SK-N-MC (cell line): ENCODE data around the gene SPATA3.

ENCODE experiments used
- EZH2 ChIP-seq: fragments of 200-600 bp; sonication (generic); IDR thresholded peaks from one replicate; pipeline ENCODE4 v1.6.1; 2017; ENCODE audit warnings: antibody characterized with exemption
- FOXP2 ChIP-seq: optimal IDR thresholded peaks from 2 replicates; pipeline ENCODE3; 2011; ENCODE audit warnings: mild to moderate bottlenecking, moderate library complexity; ENCODE audit not compliant: insufficient read depth; ENCODE audit errors: extremely low read length, control extremely low read depth
- POLR2AphosphoS5 ChIP-seq: IDR thresholded peaks from 2 replicates; pipeline ENCODE4 v1.6.1; 2012; ENCODE audit warnings: mild to moderate bottlenecking, low read depth, low read length, borderline replicate concordance

GRCh38 chr2:231053846-231054245, 57.9 kb downstream of the SPATA3 start:
- TF ChIP-seq EZH2: no peak
- TF ChIP-seq POLR2AphosphoS5: no peak
- no peak for TF ChIP-seq FOXP2
